Calu3 (cell line): ENCODE results near the gene ACLY. TPM values are rescaled to one million over a fixed set of nuclear protein-coding genes. Genes with fewer than 3 reads are reported as not detected.

Experiments
- BruUV-seq: library from RNA; stranded (reverse); fragments of 400-500 nt; replicated peaks from 2 replicates; lab custom pipeline; 2021; lab: Mats Ljungman, UMichigan
- CTCF ChIA-PET: fragments of 300-600 bp; sonication (Branson Sonifier 250); formaldehyde crosslinking; loops from one replicate; lab custom pipeline; 2022; ENCODE audit warnings: antibody characterized with exemption; lab: Charles Lee
- DNase-seq: peaks from one replicate; pipeline ENCODE4 v3.0.0; 2022
- H3K27ac Mint-ChIP-seq: one replicate; pipeline ENCODE4 v1.8.0; 2022; ENCODE audit warnings: mixed read lengths; ENCODE audit not compliant: unreplicated experiment
- H3K27me3 Mint-ChIP-seq: one replicate; pipeline ENCODE4 v1.8.0; 2022; ENCODE audit warnings: mixed read lengths; ENCODE audit not compliant: unreplicated experiment
- H3K36me3 Mint-ChIP-seq: one replicate; pipeline ENCODE4 v1.8.0; 2022; ENCODE audit warnings: mild to moderate bottlenecking, moderate library complexity, mixed read lengths; ENCODE audit not compliant: insufficient read depth, unreplicated experiment
- H3K4me1 Mint-ChIP-seq: one replicate; pipeline ENCODE4 v1.8.0; 2022; ENCODE audit warnings: mild to moderate bottlenecking, low read depth, mixed read lengths; ENCODE audit not compliant: unreplicated experiment
- H3K4me3 Mint-ChIP-seq: one replicate; pipeline ENCODE4 v1.8.0; 2022; ENCODE audit warnings: mild to moderate bottlenecking, low read depth, moderate library complexity, mixed read lengths; ENCODE audit not compliant: unreplicated experiment
- H3K9me3 Mint-ChIP-seq: one replicate; pipeline ENCODE4 v1.8.0; 2022; ENCODE audit warnings: low read depth, mixed read lengths; ENCODE audit not compliant: unreplicated experiment
- CTCF ChIP-seq: fragments of 200-600 bp; IDR thresholded peaks from one replicate; pipeline ENCODE4 v1.8.0; 2022; ENCODE audit warnings: antibody characterized with exemption; ENCODE audit not compliant: unreplicated experiment
- intact Hi-C: fragments of 100-400 bp; cut with micrococcal nuclease; formaldehyde crosslinking; loops from one replicate; pipeline ENCODE4 v1.10.0; 2022; ENCODE audit not compliant: unreplicated experiment
- total RNA-seq: library from RNA; stranded (reverse); gene quantifications from 2 replicates; pipeline ENCODE4 v1.2.3, GENCODE V29; 2022

ACLY gene
- total RNA-seq, 1 experiment from 2014 or later, result 265 TPM

GRCh38 chr17:41966463-41967140 is 47.9 kb upstream of the ACLY start, which contains the start of gene CNP:
CNP (plus strand) TSS chr17:41966795; CDS start chr17:41966885, 90 bp downstream.
- DNase-seq, result peak; percentile 98
- Mint-ChIP-seq H3K4me3 (peak within 1 kb of the TSS; percentile 58), H3K27me3 (peaks cover 11% of the 10 kb centered on the region), H3K4me1 (peaks cover 16% of the 10 kb centered on the region), H3K36me3 (peaks cover 66% of the 10 kb centered on the region), H3K9me3 (no peaks in the 10 kb centered on the region), H3K27ac (peak within 1 kb of the TSS; percentile 48)
- CTCF ChIA-PET, result interaction anchor here (0.5 to 1.9 kb wide), 19 partner anchors 9 to 1853 kb away, joined by 3 to 12 read pairs (median 5); partner anchors contain the start of genes ACLY, DHX58, DNAJC7 and KAT2A
- no peak for TF ChIP-seq CTCF
- BruUV-seq, result no TSS peak
- intact Hi-C loops, result loop anchor here (2.0 kb wide), 1 partner anchor 58 kb away; no protein-coding TSS in a partner anchor

- CTCF ChIA-PET, result interaction anchor here (0.6 to 1.9 kb wide), 17 partner anchors 10 to 1853 kb away, joined by 3 to 12 read pairs (median 5); partner anchors contain the start of genes ACLY, DHX58, DNAJC7 and KAT2A
- BruUV-seq, result TSS peak; percentile 73
- H3K9me3 Mint-ChIP-seq, result no peaks in the 10 kb centered on the region
Observed at GRCh38 chr17:41965694-41966462, 47.1 kb upstream of the ACLY start.

GRCh38 chr17:41962768-41963434 is 44.1 kb upstream of the ACLY start:
- Mint-ChIP-seq H3K4me3 (no peak overlapping the region), H3K27me3 (peaks cover 23% of the 10 kb centered on the region), H3K9me3 (no peaks in the 10 kb centered on the region), H3K36me3 (peaks cover 36% of the 10 kb centered on the region), H3K27ac (no peak overlapping the region), H3K4me1 (peaks cover 27% of the 10 kb centered on the region)
- intact Hi-C loops, result loop anchor here (1.0 to 5.0 kb wide), 3 partner anchors 139 to 444 kb away; no protein-coding TSS in a partner anchor
- BruUV-seq, result no TSS peak
- CTCF ChIA-PET, result interaction anchor here (0.5 to 2.2 kb wide), 15 partner anchors 32 to 552 kb away, joined by 3 to 11 read pairs (median 5); partner anchors contain the start of genes DNAJC7, NKIRAS2 and ODAD4
- TF ChIP-seq CTCF, result peak; percentile 98
- DNase-seq, result peak; percentile 87

More at GRCh38 chr17:41965694-41966462, 47.1 kb upstream of the ACLY start:
- peaks cover 16% of the 10 kb centered on the region for H3K4me1 Mint-ChIP-seq
- peak overlapping the region; percentile 58 for H3K4me3 Mint-ChIP-seq
- DNase-seq, result peak; percentile 94
- H3K27ac Mint-ChIP-seq, result peak overlapping the region; percentile 24
- intact Hi-C loops, result loop anchor here (2.0 kb wide), 1 partner anchor 59 kb away; no protein-coding TSS in a partner anchor
- TF ChIP-seq CTCF, result no peak
- H3K27me3 Mint-ChIP-seq, result peaks cover 18% of the 10 kb centered on the region
- H3K36me3 Mint-ChIP-seq, result peaks cover 59% of the 10 kb centered on the region

- DNase-seq, result no peak
- intact Hi-C loops, result loop anchor here (5.0 kb wide), 2 partner anchors 140 to 445 kb away; no protein-coding TSS in a partner anchor
- TF ChIP-seq CTCF, result no peak
- CTCF ChIA-PET, result interaction anchor here (0.8 to 2.2 kb wide), 2 partner anchors 67 to 154 kb away, joined by 3 to 8 read pairs; no protein-coding TSS in a partner anchor
- Mint-ChIP-seq H3K4me1 (peaks cover 35% of the 10 kb centered on the region), H3K27me3 (peaks cover 23% of the 10 kb centered on the region), H3K27ac (peak overlapping the region; percentile 24), H3K4me3 (no peak overlapping the region), H3K9me3 (no peaks in the 10 kb centered on the region), H3K36me3 (peaks cover 28% of the 10 kb centered on the region)
- no TSS peak for BruUV-seq
Observed at GRCh38 chr17:41962111-41962510, 43.4 kb upstream of the ACLY start.
